Vagina (tissue), 2 donors: Measurements from ENCODE around the gene TTC19. TPM values are rescaled to one million over a fixed set of nuclear protein-coding genes. Genes with fewer than 3 reads are reported as not detected.

Source experiments
- DNase-seq, 2 donors: peaks; one replicate each; pipeline ENCODE4 v3.0.0-alpha.2; 2017; ENCODE audit errors: extremely low spot score in 2 of 2
- H3K27ac ChIP-seq: fragments of 200-600 bp; sonication (generic); one replicate; pipeline ENCODE4 v1.5.1; 2019
- H3K27me3 ChIP-seq: fragments of 200-600 bp; sonication (generic); one replicate; pipeline ENCODE4 v1.5.1; 2019
- H3K36me3 ChIP-seq, 2 donors: fragments of 200-600 bp; sonication (generic); one replicate each; pipeline ENCODE4 v1.5.1; 2017 to 2019
- H3K4me1 ChIP-seq: fragments of 200-600 bp; sonication (generic); one replicate; pipeline ENCODE4 v1.5.1; 2019
- H3K4me3 ChIP-seq, 2 donors: fragments of 200-600 bp; sonication (generic); 1 replicate in 1 of 2; 2 replicates in 1 of 2; pipeline ENCODE4 v1.5.1; 2016 to 2019
- H3K9me3 ChIP-seq: fragments of 200-600 bp; sonication (generic); one replicate; pipeline ENCODE4 v1.5.1; 2019
- POLR2A ChIP-seq, 2 donors: fragments of 450-650 bp; IDR thresholded peaks; one replicate each; pipeline ENCODE4 v1.6.1; 2017; ENCODE audit warnings: antibody characterized with exemption in 2 of 2, mild to moderate bottlenecking in 2 of 2, moderate library complexity in 2 of 2
- POLR2AphosphoS5 ChIP-seq, 2 donors: sonication (generic); formaldehyde crosslinking; IDR thresholded peaks; one replicate each; pipeline ENCODE4 v1.9.0; 2017; ENCODE audit warnings: antibody characterized with exemption in 2 of 2, mild to moderate bottlenecking in 2 of 2, low read depth in 1 of 2; ENCODE audit not compliant: insufficient read depth in 1 of 2
- intact Hi-C: fragments of 100-400 bp; cut with DNase I; formaldehyde crosslinking; loops from one replicate; pipeline ENCODE4 v1.15.1; 2023
- total RNA-seq: library from RNA; depleted of rRNA; stranded (reverse); fragments of >200 nt; gene quantifications from one replicate; pipeline ENCODE4 v1.2.3, GENCODE V29; 2016
- TF ChIP-seq, protein P1 (sequence below), 3 experiments: fragments of 450-650 bp in 2 of 3; fragments of 200-600 bp in 1 of 3; sonication (generic) in 1 of 3; IDR thresholded peaks; one replicate each; pipeline ENCODE4 v1.5.1; 2017 to 2019; ENCODE audit warnings: antibody characterized with exemption in 3 of 3, mild to moderate bottlenecking in 2 of 3, moderate library complexity in 2 of 3

The TTC19 gene
- total RNA-seq, 1 donor from 2014 or later: 99.7 TPM

DNA sequence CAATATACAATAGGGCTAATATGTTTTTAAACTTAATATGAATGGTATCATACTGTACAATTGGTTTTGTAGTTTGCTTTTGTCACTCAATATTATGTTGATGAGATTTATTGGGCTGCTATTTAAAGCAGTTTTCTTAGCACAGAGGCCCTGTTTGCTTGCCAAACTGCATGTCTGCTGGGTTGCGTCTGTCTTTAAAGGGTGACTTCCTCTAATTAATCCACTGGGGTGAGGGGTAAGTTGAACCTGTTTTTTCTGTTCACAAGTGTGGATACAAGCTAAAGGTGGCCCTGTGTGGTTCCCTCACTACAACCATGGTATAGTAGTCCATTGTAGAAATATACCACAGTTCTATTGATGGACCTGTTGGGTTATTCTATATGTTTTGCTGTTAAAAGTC lies 19.7 kb downstream of the TTC19 start:
- Histone ChIP-seq H3K9me3 (no peaks in the 10 kb centered on the region), H3K27ac (no peak overlapping the region), H3K4me3 (no peak overlapping the region), H3K27me3 (no peaks in the 10 kb centered on the region), H3K4me1 (no peaks in the 10 kb centered on the region), H3K36me3 (peaks cover 0 to 6% of the 10 kb centered on the region in 2 donors)
- TF ChIP-seq, protein P1, sequence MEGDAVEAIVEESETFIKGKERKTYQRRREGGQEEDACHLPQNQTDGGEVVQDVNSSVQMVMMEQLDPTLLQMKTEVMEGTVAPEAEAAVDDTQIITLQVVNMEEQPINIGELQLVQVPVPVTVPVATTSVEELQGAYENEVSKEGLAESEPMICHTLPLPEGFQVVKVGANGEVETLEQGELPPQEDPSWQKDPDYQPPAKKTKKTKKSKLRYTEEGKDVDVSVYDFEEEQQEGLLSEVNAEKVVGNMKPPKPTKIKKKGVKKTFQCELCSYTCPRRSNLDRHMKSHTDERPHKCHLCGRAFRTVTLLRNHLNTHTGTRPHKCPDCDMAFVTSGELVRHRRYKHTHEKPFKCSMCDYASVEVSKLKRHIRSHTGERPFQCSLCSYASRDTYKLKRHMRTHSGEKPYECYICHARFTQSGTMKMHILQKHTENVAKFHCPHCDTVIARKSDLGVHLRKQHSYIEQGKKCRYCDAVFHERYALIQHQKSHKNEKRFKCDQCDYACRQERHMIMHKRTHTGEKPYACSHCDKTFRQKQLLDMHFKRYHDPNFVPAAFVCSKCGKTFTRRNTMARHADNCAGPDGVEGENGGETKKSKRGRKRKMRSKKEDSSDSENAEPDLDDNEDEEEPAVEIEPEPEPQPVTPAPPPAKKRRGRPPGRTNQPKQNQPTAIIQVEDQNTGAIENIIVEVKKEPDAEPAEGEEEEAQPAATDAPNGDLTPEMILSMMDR (IDR thresholded peaks at IDR 0.05): no peak
- TF ChIP-seq POLR2A (IDR thresholded peaks at IDR 0.05) (no peak), POLR2AphosphoS5 (IDR thresholded peaks at IDR 0.05; ENCODE audit: insufficient read depth in 1 of 2, low read depth in 1 of 2) (no peak)
- intact Hi-C loops: no loop called here
- DNase-seq: no peak

- intact Hi-C loops: no loop called here
- Histone ChIP-seq H3K27ac (no peak overlapping the region), H3K4me1 (peaks cover 7% of the 10 kb centered on the region), H3K9me3 (no peaks in the 10 kb centered on the region), H3K4me3 (no peak overlapping the region), H3K36me3 (peaks cover 0 to 27% of the 10 kb centered on the region in 2 donors), H3K27me3 (no peaks in the 10 kb centered on the region)
- TF ChIP-seq, protein P1 (IDR thresholded peaks at IDR 0.05): no peak
- no peak for TF ChIP-seq POLR2A (IDR thresholded peaks at IDR 0.05)
- no peak for TF ChIP-seq POLR2AphosphoS5 (IDR thresholded peaks at IDR 0.05; ENCODE audit: insufficient read depth in 1 of 2, low read depth in 1 of 2)
- no peak for DNase-seq
These were observed 24.3 kb downstream of the TTC19 start for GRCh38 chr17:16023881-16024280.

DNA sequence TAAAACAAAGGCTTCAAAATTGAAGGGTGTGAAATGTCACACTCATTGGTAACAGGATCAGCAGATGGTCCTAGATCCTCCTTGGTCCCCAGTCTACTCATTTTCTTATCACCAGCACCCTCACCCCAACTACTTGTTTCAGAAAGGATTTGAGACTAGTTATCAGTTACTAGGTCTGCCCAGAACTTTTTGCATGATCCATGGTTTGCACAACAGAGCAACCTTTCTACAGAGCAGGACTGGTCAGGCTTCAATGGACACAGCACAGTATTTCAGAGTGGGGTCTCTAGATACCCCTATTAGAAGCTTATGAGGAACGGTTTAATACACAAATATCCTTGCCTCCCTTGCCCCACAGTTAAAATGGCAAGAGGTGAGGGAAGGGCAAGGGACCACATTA lies 25.6 kb downstream of the TTC19 start:
- no peak for DNase-seq
- H3K36me3 ChIP-seq: peaks cover 0 to 27% of the 10 kb centered on the region in 2 donors
- H3K27ac ChIP-seq: no peak overlapping the region
- no peak overlapping the region for H3K4me3 ChIP-seq
- no peaks in the 10 kb centered on the region for H3K27me3 ChIP-seq
- H3K4me1 ChIP-seq: peaks cover 7% of the 10 kb centered on the region
- H3K9me3 ChIP-seq: no peaks in the 10 kb centered on the region
- intact Hi-C loops: no loop called here
- TF ChIP-seq, protein P1 (IDR thresholded peaks at IDR 0.05): no peak
- TF ChIP-seq POLR2AphosphoS5 (IDR thresholded peaks at IDR 0.05; ENCODE audit: insufficient read depth in 1 of 2, low read depth in 1 of 2): no peak

GRCh38 chr17:16026895-16027294 lies 27.3 kb downstream of the TTC19 start:
- Histone ChIP-seq H3K4me3 (no peak overlapping the region), H3K4me1 (peaks cover 7% of the 10 kb centered on the region), H3K27ac (no peak overlapping the region), H3K9me3 (no peaks in the 10 kb centered on the region), H3K27me3 (no peaks in the 10 kb centered on the region), H3K36me3 (peaks cover 0 to 39% of the 10 kb centered on the region in 2 donors)
- intact Hi-C loops: no loop called here
- TF ChIP-seq POLR2AphosphoS5 (IDR thresholded peaks at IDR 0.05; ENCODE audit: insufficient read depth in 1 of 2, low read depth in 1 of 2) (no peak), POLR2A (IDR thresholded peaks at IDR 0.05) (no peak)
- TF ChIP-seq, protein P1 (IDR thresholded peaks at IDR 0.05): no peak
- no peak for DNase-seq

GRCh38 chr17:16027708-16028584 lies 28.3 kb downstream of the TTC19 start:
- intact Hi-C loops: no loop called here
- no peak overlapping the region for H3K4me3 ChIP-seq
- DNase-seq: no peak
- TF ChIP-seq, protein P1 (IDR thresholded peaks at IDR 0.05): no peak
- peak in 1 of 2 donors; percentile 63 for TF ChIP-seq POLR2AphosphoS5 (IDR thresholded peaks at IDR 0.05; ENCODE audit: insufficient read depth in 1 of 2, low read depth in 1 of 2)
- no peak overlapping the region for H3K27ac ChIP-seq
- peaks cover 7% of the 10 kb centered on the region for H3K4me1 ChIP-seq
- H3K36me3 ChIP-seq: peaks cover 0 to 49% of the 10 kb centered on the region in 2 donors
- H3K27me3 ChIP-seq: no peaks in the 10 kb centered on the region
- H3K9me3 ChIP-seq: no peaks in the 10 kb centered on the region
